ENCODE measurements around the gene CAMK1D.
A peak's percentile ranks its signal among the peaks of the same experiment; 100 is the strongest.

GRCh38 chr10:12549297-12549696, 199.9 kb downstream of the CAMK1D start:
- TF ChIP-seq CTCF (conservative IDR thresholded peaks at IDR 0.05; ENCODE audit: low read depth in 2 of 2) (peak in 1 of 2 experiments; percentile 18; a peak in 1 of 4 replicates), EZH2 (IDR thresholded peaks at IDR 0.05; ENCODE audit: low read depth, unreplicated experiment) (no peak), POLR2AphosphoS5 (IDR thresholded peaks at IDR 0.05; ENCODE audit: low read depth) (no peak), CREB1 (CRISPR knock-in tag; IDR thresholded peaks at IDR 0.05; ENCODE audit: low read depth) (no peak)
